ENCODE measurements around the gene DGKI.

GRCh38 chr7:137875746-137876145, 29.0 kb upstream of the DGKI start:
- TF ChIP-seq NR1H2 (CRISPR knock-in tag; IDR thresholded peaks at IDR 0.05; ENCODE audit: borderline replicate concordance, low read depth) (no peak), JARID2 (CRISPR knock-in tag; IDR thresholded peaks at IDR 0.05; ENCODE audit: insufficient replicate concordance) (no peak), ZBTB34 (CRISPR knock-in tag; IDR thresholded peaks at IDR 0.05) (no peak), MEIS1 (CRISPR knock-in tag; IDR thresholded peaks at IDR 0.05; ENCODE audit: borderline replicate concordance) (no peak), HNRNPH1 (optimal IDR thresholded peaks at IDR 0.05; ENCODE audit: low read depth, low read length) (no peak), BHLHE40 (IDR thresholded peaks at IDR 0.05; ENCODE audit: low read length) (no peak)
